ENCODE results near the gene ADCY4.

The ADCY4 gene

GRCh38 chr14:24334431-24335291 lies at the start of gene ADCY4:
Gene ADCY4, minus strand, starts transcription at chr14:24335071. Its CDS starts 419 bp downstream, at chr14:24334652.
- TF ChIP-seq ZNF274 (IDR thresholded peaks at IDR 0.05; ENCODE audit: low read depth, low read length) (no peak), SUZ12 (IDR thresholded peaks at IDR 0.05; ENCODE audit: extremely low read depth, insufficient read depth, insufficient read length) (no peak), YY1 (IDR thresholded peaks at IDR 0.05; ENCODE audit: insufficient read depth, insufficient read length) (no peak)
- peak within 1 kb of the TSS; percentile 48 for H3K4me3 ChIP-seq (ENCODE audit: insufficient read length, low read depth)
- peaks cover 61% of the 10 kb centered on the region for H3K27me3 ChIP-seq (ENCODE audit: insufficient read depth, insufficient read length)

GRCh38 chr14:24384169-24384568 lies 49.3 kb upstream of the ADCY4 start:
- TF ChIP-seq SUZ12 (IDR thresholded peaks at IDR 0.05; ENCODE audit: extremely low read depth, insufficient read depth, insufficient read length) (no peak), YY1 (IDR thresholded peaks at IDR 0.05; ENCODE audit: insufficient read depth, insufficient read length) (no peak), ZNF274 (IDR thresholded peaks at IDR 0.05; ENCODE audit: low read depth, low read length) (no peak)
- no peak overlapping the region for H3K9ac ChIP-seq (ENCODE audit: insufficient read length, low read depth)
- H3K36me3 ChIP-seq (ENCODE audit: insufficient read depth, insufficient read length, low read length): no peaks in the 10 kb centered on the region
- no peaks in the 10 kb centered on the region for H3K27me3 ChIP-seq (ENCODE audit: insufficient read depth, insufficient read length)
- H3K9me3 ChIP-seq (ENCODE audit: insufficient read depth, low read length): no peaks in the 10 kb centered on the region
- no peak overlapping the region for H3K4me3 ChIP-seq (ENCODE audit: insufficient read length, low read depth)
- peaks cover 3% of the 10 kb centered on the region for H3K4me1 ChIP-seq (ENCODE audit: insufficient read depth, insufficient read length)
- DNase-seq (ENCODE audit: low read depth, low spot score): no peak

More at GRCh38 chr14:24334431-24335291, at the start of gene ADCY4:
- no peaks in the 10 kb centered on the region for H3K9me3 ChIP-seq (ENCODE audit: insufficient read depth, low read length)
- no peaks in the 10 kb centered on the region for H3K4me1 ChIP-seq (ENCODE audit: insufficient read depth, insufficient read length)
- peak within 1 kb of the TSS; percentile 82 for H3K9ac ChIP-seq (ENCODE audit: insufficient read length, low read depth)
- no peaks in the 10 kb centered on the region for H3K36me3 ChIP-seq (ENCODE audit: insufficient read depth, insufficient read length, low read length)
- DNase-seq (ENCODE audit: low read depth, low spot score): no peak

GRCh38 chr14:24382064-24382371 lies 47.1 kb upstream of the ADCY4 start:
- TF ChIP-seq YY1 (IDR thresholded peaks at IDR 0.05; ENCODE audit: insufficient read depth, insufficient read length) (no peak), ZNF274 (IDR thresholded peaks at IDR 0.05; ENCODE audit: low read depth, low read length) (no peak), SUZ12 (IDR thresholded peaks at IDR 0.05; ENCODE audit: extremely low read depth, insufficient read depth, insufficient read length) (no peak)
- no peak for DNase-seq (ENCODE audit: low read depth, low spot score)
- Histone ChIP-seq H3K27me3 (ENCODE audit: insufficient read depth, insufficient read length) (no peaks in the 10 kb centered on the region), H3K9me3 (ENCODE audit: insufficient read depth, low read length) (no peaks in the 10 kb centered on the region), H3K36me3 (ENCODE audit: insufficient read depth, insufficient read length, low read length) (no peaks in the 10 kb centered on the region), H3K4me1 (ENCODE audit: insufficient read depth, insufficient read length) (peaks cover 19% of the 10 kb centered on the region), H3K4me3 (ENCODE audit: insufficient read length, low read depth) (no peak overlapping the region), H3K9ac (ENCODE audit: insufficient read length, low read depth) (no peak overlapping the region)

- H3K36me3 ChIP-seq (ENCODE audit: insufficient read depth, insufficient read length, low read length): no peaks in the 10 kb centered on the region
- H3K4me3 ChIP-seq (ENCODE audit: insufficient read length, low read depth): no peak overlapping the region
- H3K4me1 ChIP-seq (ENCODE audit: insufficient read depth, insufficient read length): peaks cover 19% of the 10 kb centered on the region
- DNase-seq (ENCODE audit: low read depth, low spot score): no peak
- no peaks in the 10 kb centered on the region for H3K27me3 ChIP-seq (ENCODE audit: insufficient read depth, insufficient read length)
- no peak overlapping the region for H3K9ac ChIP-seq (ENCODE audit: insufficient read length, low read depth)
- TF ChIP-seq SUZ12 (IDR thresholded peaks at IDR 0.05; ENCODE audit: extremely low read depth, insufficient read depth, insufficient read length) (no peak), YY1 (IDR thresholded peaks at IDR 0.05; ENCODE audit: insufficient read depth, insufficient read length) (no peak), ZNF274 (IDR thresholded peaks at IDR 0.05; ENCODE audit: low read depth, low read length) (no peak)
- no peaks in the 10 kb centered on the region for H3K9me3 ChIP-seq (ENCODE audit: insufficient read depth, low read length)
Observed at GRCh38 chr14:24381363-24382063, 46.6 kb upstream of the ADCY4 start.

- no peak overlapping the region for H3K9ac ChIP-seq (ENCODE audit: insufficient read length, low read depth)
- no peak overlapping the region for H3K4me3 ChIP-seq (ENCODE audit: insufficient read length, low read depth)
- peaks cover 19% of the 10 kb centered on the region for H3K4me1 ChIP-seq (ENCODE audit: insufficient read depth, insufficient read length)
- TF ChIP-seq YY1 (IDR thresholded peaks at IDR 0.05; ENCODE audit: insufficient read depth, insufficient read length): no peak
- TF ChIP-seq ZNF274 (IDR thresholded peaks at IDR 0.05; ENCODE audit: low read depth, low read length): no peak
- TF ChIP-seq SUZ12 (IDR thresholded peaks at IDR 0.05; ENCODE audit: extremely low read depth, insufficient read depth, insufficient read length): no peak
- no peaks in the 10 kb centered on the region for H3K27me3 ChIP-seq (ENCODE audit: insufficient read depth, insufficient read length)
- no peak for DNase-seq (ENCODE audit: low read depth, low spot score)
- H3K36me3 ChIP-seq (ENCODE audit: insufficient read depth, insufficient read length, low read length): no peaks in the 10 kb centered on the region
- H3K9me3 ChIP-seq (ENCODE audit: insufficient read depth, low read length): no peaks in the 10 kb centered on the region
Observed at GRCh38 chr14:24379907-24380730, 45.2 kb upstream of the ADCY4 start.

- no peak for TF ChIP-seq ZNF274 (IDR thresholded peaks at IDR 0.05; ENCODE audit: low read depth, low read length)
- TF ChIP-seq SUZ12 (IDR thresholded peaks at IDR 0.05; ENCODE audit: extremely low read depth, insufficient read depth, insufficient read length): no peak
- no peak for TF ChIP-seq YY1 (IDR thresholded peaks at IDR 0.05; ENCODE audit: insufficient read depth, insufficient read length)
- H3K4me3 ChIP-seq (ENCODE audit: insufficient read length, low read depth): no peak overlapping the region
- no peak overlapping the region for H3K9ac ChIP-seq (ENCODE audit: insufficient read length, low read depth)
- no peaks in the 10 kb centered on the region for H3K9me3 ChIP-seq (ENCODE audit: insufficient read depth, low read length)
- no peaks in the 10 kb centered on the region for H3K36me3 ChIP-seq (ENCODE audit: insufficient read depth, insufficient read length, low read length)
- no peak for DNase-seq (ENCODE audit: low read depth, low spot score)
- H3K27me3 ChIP-seq (ENCODE audit: insufficient read depth, insufficient read length): no peaks in the 10 kb centered on the region
- H3K4me1 ChIP-seq (ENCODE audit: insufficient read depth, insufficient read length): peaks cover 19% of the 10 kb centered on the region
Observed at GRCh38 chr14:24378981-24379906, 44.4 kb upstream of the ADCY4 start.

All from NT2/D1 (cell line).